VCaP (cell line): ENCODE results near the gene ARID1B.

Source experiments
- H3K27ac ChIP-seq: fragments of 450-650 bp; 2 replicates; pipeline ENCODE4 v1.5.1; 2017
- CTCF ChIP-seq: fragments of 450-650 bp; conservative IDR thresholded peaks from 2 replicates; pipeline ENCODE4 v1.5.1; 2017; ENCODE audit warnings: mild to moderate bottlenecking, moderate library complexity

Gene ARID1B

GRCh38 chr6:156808287-156808686 lies 31.1 kb downstream of the ARID1B start:
- no peak for TF ChIP-seq CTCF
- H3K27ac ChIP-seq, result no peak overlapping the region

- peak overlapping the region; percentile 13; the same call in 1 of the 2 replicates for H3K27ac ChIP-seq
- no peak for TF ChIP-seq CTCF
Observed at GRCh38 chr6:156809034-156809433, 31.9 kb downstream of the ARID1B start.

- no peak for TF ChIP-seq CTCF
- H3K27ac ChIP-seq, result peak overlapping the region; percentile 13; the same call in 1 of the 2 replicates
Observed at GRCh38 chr6:156809446-156810178, 32.4 kb downstream of the ARID1B start.

GRCh38 chr6:156814036-156814581 lies 36.9 kb downstream of the ARID1B start:
- no peak for TF ChIP-seq CTCF

GRCh38 chr6:156816505-156816904 lies 39.3 kb downstream of the ARID1B start:
- no peak for TF ChIP-seq CTCF
- peak overlapping the region; percentile 25; the same call in 1 of the 2 replicates for H3K27ac ChIP-seq

More at GRCh38 chr6:156814036-156814581, 36.9 kb downstream of the ARID1B start:
- no peak overlapping the region for H3K27ac ChIP-seq

- TF ChIP-seq CTCF, result no peak
- no peak overlapping the region; the same call in 1 of the 2 replicates for H3K27ac ChIP-seq
Observed at GRCh38 chr6:156820089-156820798, 43.1 kb downstream of the ARID1B start.

GRCh38 chr6:156821707-156822106 lies 44.5 kb downstream of the ARID1B start:
- TF ChIP-seq CTCF, result no peak
- peak overlapping the region; percentile 90 for H3K27ac ChIP-seq
